Endometrial microvascular endothelial cells (primary cell): ENCODE measurements around the gene VMO1. TPM values are rescaled to one million over a fixed set of nuclear protein-coding genes. Genes with fewer than 3 reads are reported as not detected.

Experiments
- in situ Hi-C: cut with HindIII; loops from 2 replicates; pipeline ENCODE4 v1.10.0; 2017; ENCODE audit warnings: low sequenced_read_pairs, low pct_unique_long_range_greater_than_20kb; ENCODE audit errors: inconsistent ontology term
- total RNA-seq: library from RNA; depleted of rRNA; stranded (reverse); fragments of >200 nt; gene quantifications from one replicate; pipeline ENCODE4 v1.2.3, GENCODE V29; 2015; ENCODE audit errors: inconsistent ontology term

The VMO1 gene
- total RNA-seq, 1 donor from 2014 or later: not detected

- in situ Hi-C loops: no loop called here
These were observed 17.9 kb downstream of the VMO1 start for GRCh38 chr17:4768298-4768697.

GRCh38 chr17:4766723-4767122 is 19.4 kb downstream of the VMO1 start:
- in situ Hi-C loops: no loop called here

DNA sequence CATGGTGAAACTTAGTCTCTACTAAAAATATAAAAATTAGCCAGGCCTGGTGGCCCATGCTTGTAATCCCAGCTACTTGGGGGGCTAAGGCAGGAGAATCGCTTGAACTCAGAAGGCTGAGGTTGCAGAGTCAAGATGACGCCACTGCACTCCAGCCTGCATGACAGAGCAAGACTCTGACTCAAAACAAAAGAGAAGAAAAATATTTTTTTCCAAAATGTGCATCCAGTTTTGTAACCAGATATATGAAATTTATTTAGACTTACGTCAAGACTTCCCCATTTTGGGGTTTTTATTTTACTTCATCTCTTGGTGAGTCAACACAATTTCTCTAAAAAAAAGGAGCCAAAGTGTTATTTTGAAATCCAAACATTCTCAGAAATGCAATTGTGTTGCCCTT is 20.0 kb downstream of the VMO1 start:
- in situ Hi-C loops: no loop called here

- in situ Hi-C loops: no loop called here
These were observed 21.6 kb downstream of the VMO1 start for GRCh38 chr17:4764595-4764994.

DNA sequence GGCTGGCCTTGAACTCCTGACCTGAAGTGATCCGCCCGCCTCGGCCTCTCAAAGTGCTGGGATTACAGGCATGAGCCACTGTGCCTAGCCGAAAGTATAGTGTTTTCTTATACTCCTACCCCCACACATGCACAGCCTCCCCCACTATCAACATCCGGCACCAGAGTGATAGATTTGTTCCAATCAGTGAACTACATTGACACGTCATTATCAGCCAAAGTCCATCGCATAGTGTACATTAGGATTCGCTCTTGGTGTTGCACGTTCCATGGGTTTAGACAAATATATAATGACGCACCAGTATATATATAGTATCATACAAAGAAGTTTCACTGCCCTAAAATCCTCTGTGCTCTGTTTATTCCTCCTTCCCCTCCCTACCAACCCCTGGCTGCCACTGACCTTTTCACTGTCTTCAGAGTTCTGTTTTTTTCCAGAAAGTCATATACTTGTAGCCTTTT is 26.4 kb downstream of the VMO1 start:
- in situ Hi-C loops: no loop called here

DNA sequence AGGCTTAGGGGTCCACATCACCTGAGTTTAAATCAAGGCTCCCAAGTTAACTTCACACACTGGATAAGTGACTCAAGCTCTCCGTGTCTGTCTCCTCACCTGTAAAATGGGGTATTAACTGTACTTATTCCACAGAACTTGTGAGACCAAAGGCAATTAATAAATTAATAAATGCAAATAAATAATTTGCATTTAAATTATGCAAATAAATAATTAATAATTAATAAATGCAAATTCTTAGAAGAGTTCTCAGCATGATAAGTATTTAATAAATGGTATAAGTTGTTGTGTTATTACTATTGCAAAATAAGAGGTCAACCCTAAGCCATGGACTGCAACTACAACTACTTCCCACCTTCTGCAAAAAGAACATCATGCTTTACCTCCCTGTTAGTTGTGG is 32.8 kb downstream of the VMO1 start:
- in situ Hi-C loops: no loop called here

DNA sequence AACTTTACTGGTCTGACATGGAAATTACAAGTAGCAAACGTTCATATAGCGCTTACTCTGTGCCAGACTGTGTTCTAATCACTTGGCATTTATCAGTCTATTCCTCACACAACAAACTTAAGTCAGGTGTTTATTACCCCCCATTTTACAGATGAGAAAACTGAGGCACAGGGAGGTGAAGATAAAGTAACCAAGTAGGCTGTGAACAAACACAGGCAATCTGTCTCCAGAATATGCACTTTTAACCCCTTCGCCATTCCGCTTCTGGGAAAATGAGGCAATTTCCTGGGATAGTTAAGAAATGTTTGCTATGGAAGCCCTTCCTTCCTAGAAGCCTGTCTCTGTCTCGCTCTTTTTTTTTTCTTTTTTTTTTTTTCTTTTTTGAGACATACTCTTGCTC is 34.2 kb downstream of the VMO1 start:
- in situ Hi-C loops: no loop called here

GRCh38 chr17:4750606-4751005 is 35.6 kb downstream of the VMO1 start:
- in situ Hi-C loops: no loop called here

DNA sequence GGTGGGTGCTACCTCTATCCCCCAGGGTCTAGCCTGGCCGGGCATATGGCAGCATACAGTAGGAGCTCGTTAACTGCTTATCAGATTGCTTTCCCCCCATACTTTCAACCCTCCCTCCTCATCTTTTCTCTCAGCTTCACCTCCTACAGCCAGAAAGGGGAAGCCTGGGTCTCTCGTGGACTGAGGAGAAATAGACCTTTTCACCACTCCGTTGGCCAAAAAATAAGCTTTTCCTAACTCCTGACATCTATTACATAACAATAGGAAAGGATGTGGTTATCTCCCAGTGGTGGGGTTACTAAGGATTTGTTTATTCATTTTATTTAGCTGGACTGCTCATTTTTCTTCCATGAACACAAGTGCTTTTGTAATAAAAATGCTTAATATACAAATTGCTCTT is 37.5 kb downstream of the VMO1 start:
- in situ Hi-C loops: no loop called here

GRCh38 chr17:4747847-4748246 is 38.3 kb downstream of the VMO1 start:
- in situ Hi-C loops: no loop called here

DNA sequence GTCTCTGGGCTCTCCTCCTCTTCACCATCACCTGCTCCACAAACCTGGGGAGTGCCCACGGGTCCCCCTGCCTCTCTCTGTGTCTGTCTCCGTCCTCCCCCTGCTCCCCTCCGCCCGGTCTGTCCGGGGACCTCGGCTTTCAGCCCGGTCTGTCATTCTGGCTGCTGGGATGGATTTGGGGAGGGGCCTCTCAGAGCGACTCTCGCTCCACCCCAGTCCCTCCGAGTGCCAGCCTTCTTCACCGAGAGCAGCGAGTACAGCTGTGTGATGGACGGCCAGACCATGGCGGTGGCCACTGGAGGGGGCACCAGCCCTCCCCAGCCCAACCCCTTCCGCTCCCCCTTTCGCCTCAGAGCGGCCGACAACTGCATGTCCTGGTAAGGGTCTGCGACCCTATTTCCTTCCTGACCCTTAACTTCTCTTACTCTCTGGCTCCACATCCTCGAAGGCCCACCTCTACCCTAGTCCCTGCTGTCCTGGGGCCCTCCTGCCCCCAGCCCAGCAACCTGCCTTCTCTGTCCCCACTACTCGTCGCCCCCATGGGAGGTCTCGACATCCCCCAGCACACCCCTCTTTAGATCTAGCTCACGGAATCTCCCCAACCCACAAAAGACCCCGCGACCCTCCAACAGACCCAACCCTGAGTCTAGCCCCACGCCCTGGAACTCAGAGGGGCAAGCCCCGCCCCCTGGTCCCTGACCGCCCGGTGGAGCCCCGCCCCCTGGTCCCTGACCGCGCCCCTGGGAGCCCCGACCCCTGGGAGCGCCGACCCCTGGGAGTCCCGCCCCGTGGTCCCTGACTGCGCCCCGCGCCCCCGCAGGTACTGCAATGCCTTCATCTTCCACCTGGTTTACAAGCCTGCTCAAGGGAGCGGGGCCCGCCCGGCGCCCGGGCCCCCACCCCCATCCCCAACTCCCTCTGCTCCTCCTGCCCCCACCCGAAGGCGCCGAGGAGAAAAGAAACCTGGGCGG is 40.9 kb downstream of the VMO1 start:
- in situ Hi-C loops: no loop called here

DNA sequence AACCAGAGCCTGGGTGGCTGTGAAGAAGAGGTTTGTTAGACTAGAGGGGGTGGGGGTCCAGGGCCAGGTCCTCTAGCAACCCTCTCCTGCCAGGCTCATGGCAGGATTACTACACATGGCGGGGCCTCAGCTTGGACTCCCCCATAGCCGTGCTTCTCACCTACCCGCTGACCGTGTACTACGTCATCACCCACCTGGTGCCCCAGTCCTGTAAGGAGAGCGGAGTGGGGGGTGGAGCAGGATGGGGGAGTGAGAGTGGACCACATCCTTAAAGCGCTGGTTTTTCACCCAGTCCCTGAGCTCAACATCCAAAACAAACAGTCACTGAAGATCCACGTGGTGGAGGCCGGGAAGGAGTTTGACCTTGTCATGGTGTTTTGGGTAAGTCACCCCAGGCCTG is 42.3 kb downstream of the VMO1 start:
- in situ Hi-C loops: no loop called here

DNA sequence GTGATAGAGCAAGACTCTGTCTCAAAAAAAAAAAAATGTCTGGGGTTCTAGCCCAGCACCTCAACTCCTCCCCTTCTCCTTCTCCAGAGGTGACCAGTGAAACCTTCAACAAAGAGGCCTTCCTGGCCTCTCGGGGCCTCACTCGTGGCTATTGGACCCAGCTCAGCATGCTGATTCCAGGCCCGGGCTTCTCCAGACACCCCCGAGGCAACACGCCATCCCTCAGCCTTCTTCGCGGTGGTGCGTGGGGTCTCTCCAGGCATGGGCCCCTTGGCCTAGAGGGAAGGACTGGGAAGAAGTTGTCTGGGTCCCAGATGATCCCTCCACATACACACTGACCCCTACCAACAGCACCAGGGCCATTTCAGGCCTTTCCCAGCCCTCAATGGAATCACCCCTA is 42.9 kb downstream of the VMO1 start:
- in situ Hi-C loops: no loop called here

DNA sequence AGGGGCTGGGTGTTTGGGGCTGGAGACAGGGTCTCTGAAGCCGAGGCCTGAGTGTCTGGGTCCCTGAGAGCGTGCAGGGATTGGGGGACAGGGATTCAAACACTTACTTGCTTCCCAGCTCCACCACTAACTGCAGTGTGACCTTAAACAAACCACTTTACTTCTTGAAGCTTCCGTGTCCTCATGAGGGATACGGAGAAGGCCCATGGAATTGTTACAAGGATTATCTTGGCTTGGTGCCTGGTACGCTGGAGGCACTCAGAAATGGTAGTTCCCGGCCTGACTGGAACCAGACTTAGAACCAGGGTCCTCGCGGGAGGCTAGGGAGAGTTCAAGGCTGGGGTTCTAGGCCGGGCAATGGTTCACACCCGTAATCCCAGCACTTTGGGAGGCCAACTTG is 43.5 kb downstream of the VMO1 start:
- in situ Hi-C loops: no loop called here

DNA sequence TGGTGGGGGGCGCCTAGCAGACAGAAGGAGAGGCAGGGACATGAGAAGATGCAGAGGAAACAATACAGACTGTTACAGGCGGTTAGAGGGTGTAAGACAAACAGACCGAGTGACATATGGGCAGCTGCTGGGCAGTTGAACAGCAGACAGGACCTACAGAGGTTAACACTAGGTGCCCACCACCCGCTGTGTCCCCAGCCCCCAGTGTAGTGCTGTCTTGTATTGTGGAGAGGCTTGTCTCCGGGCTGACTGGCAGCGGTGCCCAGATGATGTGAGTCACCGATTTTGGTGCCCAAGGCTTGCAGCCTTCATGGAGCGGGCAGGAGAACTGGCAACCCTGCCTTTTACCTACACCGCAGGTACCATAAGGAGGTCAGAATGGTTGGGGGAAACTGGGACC is 44.0 kb downstream of the VMO1 start:
- in situ Hi-C loops: no loop called here

GRCh38 chr17:4741544-4741943 is 44.6 kb downstream of the VMO1 start:
- in situ Hi-C loops: no loop called here

DNA sequence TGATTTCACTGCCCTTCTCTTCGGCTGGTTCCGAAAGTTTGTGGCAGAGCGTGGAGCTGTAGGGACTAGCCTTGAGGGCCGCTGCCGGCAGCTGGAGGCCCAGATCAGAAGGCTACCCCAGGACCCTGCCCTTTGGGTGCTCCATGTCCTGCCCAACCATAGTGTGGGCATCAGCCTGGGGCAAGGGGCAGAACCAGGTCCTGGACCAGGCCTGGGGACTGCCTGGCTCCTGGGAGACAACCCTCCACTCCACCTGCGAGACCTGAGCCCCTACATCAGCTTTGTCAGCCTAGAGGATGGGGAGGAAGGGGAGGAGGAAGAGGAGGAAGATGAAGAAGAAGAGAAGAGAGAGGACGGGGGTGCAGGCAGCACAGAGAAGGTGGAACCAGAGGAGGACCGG is 45.6 kb downstream of the VMO1 start:
- in situ Hi-C loops: no loop called here

DNA sequence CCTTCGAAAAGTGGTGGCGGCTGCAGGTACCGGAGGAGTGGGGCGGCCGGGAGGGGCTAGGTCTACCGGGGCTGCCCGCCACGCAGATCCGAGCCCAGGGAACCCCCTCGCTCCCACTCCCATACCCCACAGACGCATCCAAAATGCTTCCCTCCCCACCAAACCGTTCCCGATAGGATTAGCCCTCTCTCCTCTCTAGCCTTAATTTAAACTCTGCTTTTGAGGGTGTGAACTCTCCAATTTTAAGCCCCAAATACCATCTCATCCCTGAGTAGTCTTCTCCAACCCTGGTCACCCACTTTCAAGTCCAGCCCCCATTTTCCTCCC is 46.2 kb downstream of the VMO1 start:
- in situ Hi-C loops: no loop called here

DNA sequence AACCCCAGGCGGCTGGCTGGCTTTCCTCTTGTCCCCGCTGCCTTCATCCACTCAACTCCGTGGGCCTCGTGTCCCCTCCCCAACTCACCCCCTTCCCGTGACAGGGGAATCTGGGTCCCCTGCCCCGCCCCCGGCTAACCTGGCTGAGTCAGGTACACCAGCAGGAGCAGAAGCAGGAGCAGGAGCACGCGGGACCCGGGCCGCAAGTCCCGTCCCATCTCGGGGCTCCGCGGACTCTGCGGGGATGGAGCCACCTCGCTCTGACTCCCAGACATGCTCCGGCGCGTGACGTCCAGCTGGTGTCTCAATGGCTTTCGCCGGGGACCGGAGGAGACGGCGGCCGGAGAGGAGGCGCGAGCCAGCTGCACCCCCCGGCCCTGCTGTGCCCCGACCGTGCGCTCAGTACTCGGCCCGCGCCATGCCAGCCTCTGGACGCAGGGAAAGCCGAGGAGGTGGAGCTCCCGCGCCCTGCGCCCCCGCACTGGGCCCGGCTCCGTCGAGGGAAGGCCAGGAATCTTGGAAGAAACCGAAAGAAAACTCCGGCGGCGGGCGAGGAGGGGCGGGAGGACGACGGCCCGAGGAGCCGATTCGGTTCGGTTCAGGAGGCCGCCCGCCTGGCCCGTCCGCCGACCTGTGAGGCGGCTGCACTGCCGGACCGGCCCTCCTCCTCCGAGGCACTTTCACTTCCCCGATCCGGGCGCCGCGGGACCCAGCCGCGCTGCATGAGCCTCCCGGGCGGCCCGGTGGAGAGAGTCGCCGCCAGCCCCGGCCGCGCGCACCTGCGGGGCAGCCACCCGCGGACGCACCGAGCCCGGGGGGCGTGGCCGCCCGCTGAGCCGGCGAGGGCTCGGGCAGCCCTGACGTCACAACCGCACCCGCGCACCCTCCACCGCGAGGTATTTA is 46.8 kb downstream of the VMO1 start, which contains the start of the genes CXCL16 and ZMYND15:
Gene CXCL16, minus strand, starts transcription at position 807 of the 903 bp plus-strand sequence. Its CDS starts 589 bp downstream, at position 218.
Gene ZMYND15, plus strand, starts transcription at position 712 of the 903 bp plus-strand sequence. CDS start 716 bp downstream, outside the sequence.
- in situ Hi-C loops: no loop called here
